Gastroesophageal sphincter (tissue), 3 donors: ENCODE measurements around the gene OR52L1.

Source experiments
- CTCF ChIP-seq, 4 experiments: fragments of 200-600 bp in 2 of 4; fragments of 450-650 bp in 2 of 4; sonication (generic) in 1 of 4; IDR thresholded peaks; one replicate each; pipeline ENCODE4 v1.5.1; 2017 to 2019; ENCODE audit warnings: antibody characterized with exemption in 4 of 4, mild to moderate bottlenecking in 2 of 4, moderate library complexity in 2 of 4
- POLR2A ChIP-seq, 2 donors: fragments of 450-650 bp; IDR thresholded peaks; one replicate each; pipeline ENCODE4 v1.6.1; 2017; ENCODE audit warnings: antibody characterized with exemption in 2 of 2, mild to moderate bottlenecking in 2 of 2, moderate library complexity in 1 of 2

GRCh38 chr11:6012035-6012668, 25.4 kb upstream of the OR52L1 start:
- no peak for TF ChIP-seq CTCF (IDR thresholded peaks at IDR 0.05)
- TF ChIP-seq POLR2A (IDR thresholded peaks at IDR 0.05), result no peak
